Urinary bladder (tissue), 4 donors: Measurements from ENCODE around the gene TAF4. TPM values are rescaled to one million over a fixed set of nuclear protein-coding genes. Genes with fewer than 3 reads are reported as not detected.
"Not testable (repeated sequence)": the region's sequence is repeated elsewhere in the genome, so short reads cannot be mapped to it uniquely, and the experiment has no call there.

Experiments used
- DNase-seq: peaks from one replicate; pipeline ENCODE4 v3.0.0-alpha.2; 2015; ENCODE audit errors: extremely low spot score
- H3K27ac ChIP-seq: one replicate; pipeline ENCODE4 v1.5.1; 2013; ENCODE audit warnings: low read depth, mild to moderate bottlenecking, moderate library complexity
- H3K36me3 ChIP-seq: one replicate; pipeline ENCODE4 v1.6.1; 2013; ENCODE audit warnings: mild to moderate bottlenecking, moderate library complexity; ENCODE audit not compliant: insufficient read depth
- H3K4me1 ChIP-seq: one replicate; pipeline ENCODE4 v1.6.1; 2013; ENCODE audit warnings: mild to moderate bottlenecking, moderate library complexity; ENCODE audit not compliant: insufficient read depth
- H3K4me3 ChIP-seq: one replicate; pipeline ENCODE4 v1.5.1; 2013; ENCODE audit warnings: low read depth, low read length
- WGBS: extraction: QIAGEN DNeasy Blood & Tissue Kit; methylation state at CpG from one replicate; pipeline ENCODE4 v1.1.7; 2013; 5-methylcytosine and 5-hydroxymethylcytosine counted together
- polyA plus RNA-seq: library from polyadenylated mRNA; stranded (reverse); fragments of 200-250 nt; gene quantifications from one replicate; pipeline ENCODE4 v1.2.3, GENCODE V29; 2013
- total RNA-seq: library from RNA; depleted of rRNA; stranded (reverse); fragments of >200 nt; gene quantifications from one replicate; pipeline ENCODE4 v1.2.3, GENCODE V29; 2014
- donor health status: healthy with polysubstance abuse.
- donor health status: healthy.

The TAF4 gene
- total and polyA plus RNA-seq, 2 donors: 8.9 to 9.9 TPM

GRCh38 chr20:62089393-62089792, 23.7 kb upstream of the TAF4 start:
- no peak for DNase-seq
- Histone ChIP-seq H3K4me1 (no peaks in the 10 kb centered on the region), H3K4me3 (no peak overlapping the region), H3K27ac (no peak overlapping the region), H3K36me3 (no peaks in the 10 kb centered on the region)
- 41% methylated on average over 3 of the region's 3 CpGs for WGBS

DNA sequence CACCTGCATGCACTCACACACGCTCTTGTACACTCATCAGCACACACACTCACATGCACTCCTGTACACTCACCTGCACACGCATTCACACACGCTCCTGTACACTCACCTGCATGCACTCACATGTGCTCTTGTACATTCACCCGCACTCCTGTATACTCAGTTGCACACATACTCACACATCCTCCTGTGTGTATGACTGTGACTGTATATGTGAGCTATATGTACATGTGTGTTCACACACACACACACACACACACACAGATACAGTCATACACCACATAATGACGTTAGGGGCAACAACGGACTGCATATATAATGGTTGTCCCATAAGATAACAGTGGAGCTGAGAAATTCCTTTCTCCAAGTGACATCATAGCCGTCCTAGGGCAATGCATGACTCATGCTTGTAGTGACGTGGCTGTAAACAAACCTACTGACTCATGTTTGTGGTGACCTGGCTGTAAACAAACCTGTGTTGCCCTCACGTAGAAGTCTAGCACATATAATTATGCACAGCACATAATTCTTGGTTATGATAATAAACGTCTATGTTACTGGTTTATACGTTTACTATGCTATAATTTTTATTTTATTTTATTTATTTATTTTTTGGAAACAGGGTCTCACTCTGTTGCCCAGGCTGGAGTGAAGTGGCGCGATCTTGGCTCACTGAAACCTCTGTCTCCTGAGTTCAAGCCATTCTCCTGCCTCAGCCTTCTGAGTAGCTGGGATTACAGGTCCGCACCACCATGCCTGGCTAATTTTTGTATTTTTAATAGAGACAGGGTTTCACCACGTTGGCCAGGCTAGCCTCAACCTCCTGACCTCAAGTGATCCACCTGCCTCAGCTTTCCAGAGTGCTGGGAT, 22.8 kb upstream of the TAF4 start:
- H3K27ac ChIP-seq: no peak overlapping the region
- H3K4me3 ChIP-seq: no peak overlapping the region
- WGBS: 59% methylated on average over 15 of the region's 15 CpGs
- H3K4me1 ChIP-seq: no peaks in the 10 kb centered on the region
- no peak for DNase-seq
- no peaks in the 10 kb centered on the region for H3K36me3 ChIP-seq

DNA sequence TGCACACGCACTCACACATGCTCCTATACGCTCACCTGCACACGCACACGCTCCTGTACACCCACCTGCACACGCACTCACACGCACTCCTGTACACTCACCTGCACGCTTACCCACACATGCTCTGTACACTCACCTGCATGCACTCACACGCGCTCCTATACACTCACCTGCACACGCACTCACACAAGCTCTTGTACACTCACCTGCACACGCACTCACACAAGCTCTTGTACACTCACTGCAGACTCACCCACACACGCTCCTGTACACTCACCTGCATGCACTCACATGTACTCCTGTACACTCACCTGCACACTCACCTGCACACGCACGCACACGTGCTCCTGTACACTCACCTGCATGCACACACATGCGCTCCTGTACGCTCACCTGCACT, 22.0 kb upstream of the TAF4 start:
- no peaks in the 10 kb centered on the region for H3K4me1 ChIP-seq
- 90% methylated on average over 17 of the region's 17 CpGs for WGBS
- no peak for DNase-seq
- H3K4me3 ChIP-seq: no peak overlapping the region
- no peak overlapping the region for H3K27ac ChIP-seq
- no peaks in the 10 kb centered on the region for H3K36me3 ChIP-seq

- Histone ChIP-seq H3K27ac (no peak overlapping the region), H3K4me1 (no peaks in the 10 kb centered on the region), H3K36me3 (no peaks in the 10 kb centered on the region), H3K4me3 (no peak overlapping the region)
- no peak for DNase-seq
- 30% methylated on average over 11 of the region's 11 CpGs for WGBS
Observed at GRCh38 chr20:62087227-62087626, 21.5 kb upstream of the TAF4 start.

DNA sequence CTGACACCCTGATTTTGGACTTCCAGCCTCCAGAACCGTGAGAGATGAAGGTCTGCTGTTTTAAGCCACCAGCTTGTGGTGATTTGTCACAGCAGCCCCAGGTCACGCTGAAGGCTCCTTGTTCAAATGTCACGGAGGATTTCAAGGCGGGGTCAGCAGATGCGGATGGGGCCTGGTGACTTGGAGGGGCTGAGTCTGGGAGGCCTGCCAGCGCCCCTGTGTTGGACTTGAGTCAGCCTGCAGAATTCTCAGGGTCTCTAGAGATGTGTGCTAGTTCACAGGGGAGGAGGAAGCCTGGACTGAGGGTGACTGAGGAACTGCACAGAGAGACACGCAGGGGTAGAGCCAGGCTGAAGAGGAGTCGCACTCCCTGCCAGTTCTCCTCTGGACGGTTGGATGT, 19.5 kb upstream of the TAF4 start:
- Histone ChIP-seq H3K27ac (no peak overlapping the region), H3K4me1 (no peaks in the 10 kb centered on the region), H3K36me3 (no peaks in the 10 kb centered on the region), H3K4me3 (no peak overlapping the region)
- no peak for DNase-seq
- 71% methylated on average over 9 of the region's 9 CpGs for WGBS

DNA sequence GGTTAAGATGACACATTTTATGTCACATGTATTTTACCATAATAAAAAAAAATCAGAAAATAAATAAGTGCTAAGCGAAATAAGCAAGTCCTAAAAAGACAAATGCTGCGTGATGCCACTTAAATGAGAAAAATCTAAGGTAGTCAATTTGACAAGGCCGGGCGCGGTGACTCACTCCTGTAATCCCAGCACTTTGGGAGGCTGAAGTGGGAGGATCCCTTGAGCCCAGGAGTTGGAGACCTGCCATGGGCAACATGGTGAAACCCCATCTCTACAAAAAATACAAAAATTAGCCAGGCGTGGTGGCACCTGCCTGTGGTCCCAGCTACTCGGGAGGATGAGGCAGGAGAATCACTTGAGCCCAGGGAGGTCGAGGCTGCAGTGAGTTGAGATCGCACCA, 18.5 kb upstream of the TAF4 start:
- H3K4me1 ChIP-seq, DNase-seq, H3K36me3 ChIP-seq, H3K4me3 ChIP-seq, H3K27ac ChIP-seq: not testable (repeated sequence)
- WGBS: 90% methylated on average over 9 of the region's 9 CpGs

GRCh38 chr20:62083312-62083711, 17.6 kb upstream of the TAF4 start:
- no peak overlapping the region for H3K27ac ChIP-seq
- 51% methylated on average over 5 of the region's 5 CpGs for WGBS
- no peak for DNase-seq
- H3K4me1 ChIP-seq: no peaks in the 10 kb centered on the region
- no peak overlapping the region for H3K4me3 ChIP-seq
- no peaks in the 10 kb centered on the region for H3K36me3 ChIP-seq

DNA sequence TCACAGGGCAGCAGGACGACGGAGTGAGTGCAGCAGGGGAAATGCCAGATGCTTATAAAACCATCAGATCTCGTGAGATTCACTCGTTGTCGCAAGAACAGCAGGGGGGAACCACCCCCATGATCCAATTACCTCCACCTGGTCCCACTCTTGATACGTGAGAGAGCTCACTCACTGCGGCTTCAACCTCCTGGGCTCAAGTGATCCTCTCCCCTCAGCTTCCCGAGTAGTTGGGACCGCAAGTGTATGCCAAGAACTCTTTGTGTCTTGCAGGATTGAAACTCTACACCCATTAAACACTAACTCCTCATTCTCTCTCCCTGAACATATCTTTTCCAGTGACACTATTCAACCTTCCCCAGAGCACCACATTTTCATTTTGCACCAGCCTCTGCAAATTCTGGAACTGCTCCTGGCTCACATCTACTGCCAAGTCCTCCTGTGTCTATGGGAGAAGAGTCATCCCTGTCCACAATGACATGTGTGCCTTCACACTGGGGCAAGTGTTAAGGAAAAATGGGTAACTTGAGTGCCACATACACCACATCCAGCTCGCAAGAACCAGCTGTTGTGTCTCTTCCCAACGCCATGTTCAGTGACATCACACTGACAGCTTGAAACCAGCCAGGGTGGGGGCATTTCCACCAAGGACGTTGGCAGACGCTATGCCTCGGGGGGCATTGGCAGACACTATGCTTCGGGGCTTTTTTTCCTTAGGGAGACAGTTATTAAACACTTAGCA, 14.7 kb upstream of the TAF4 start:
- Histone ChIP-seq H3K27ac (no peak overlapping the region), H3K4me3 (no peak overlapping the region), H3K4me1 (no peaks in the 10 kb centered on the region), H3K36me3 (no peaks in the 10 kb centered on the region)
- WGBS: 48% methylated on average over 15 of the region's 15 CpGs
- no peak for DNase-seq

GRCh38 chr20:62079166-62079565, 13.5 kb upstream of the TAF4 start:
- H3K4me1 ChIP-seq: no peaks in the 10 kb centered on the region
- DNase-seq: no peak
- WGBS: 96% methylated on average over 1 of the region's 1 CpG
- H3K4me3 ChIP-seq: no peak overlapping the region
- H3K27ac ChIP-seq: no peak overlapping the region
- H3K36me3 ChIP-seq: no peaks in the 10 kb centered on the region

- H3K4me1 ChIP-seq: no peaks in the 10 kb centered on the region
- 96% methylated on average over 5 of the region's 5 CpGs for WGBS
- no peak for DNase-seq
- no peak overlapping the region for H3K27ac ChIP-seq
- H3K4me3 ChIP-seq: no peak overlapping the region
- H3K36me3 ChIP-seq: no peaks in the 10 kb centered on the region
Observed at GRCh38 chr20:62073323-62073722, 7.6 kb upstream of the TAF4 start.

- H3K4me1 ChIP-seq: not testable (repeated sequence)
- 88% methylated on average over 6 of the region's 8 CpGs for WGBS
Observed at GRCh38 chr20:62071669-62072430, 6.2 kb upstream of the TAF4 start.

GRCh38 chr20:62069741-62070216, 4.1 kb upstream of the TAF4 start:
- Histone ChIP-seq H3K4me3 (no peak overlapping the region), H3K36me3 (no peaks in the 10 kb centered on the region), H3K27ac (no peak overlapping the region), H3K4me1 (no peaks in the 10 kb centered on the region)
- no peak for DNase-seq
- WGBS: 37% methylated on average over 11 of the region's 11 CpGs

More at GRCh38 chr20:62071669-62072430, 6.2 kb upstream of the TAF4 start:
- not testable (repeated sequence) for H3K27ac ChIP-seq, H3K36me3 ChIP-seq, H3K4me3 ChIP-seq, DNase-seq

- Histone ChIP-seq H3K4me1 (peaks cover 3% of the 10 kb centered on the region), H3K27ac (no peak overlapping the region), H3K36me3 (no peaks in the 10 kb centered on the region), H3K4me3 (no peak overlapping the region)
- WGBS: 84% methylated on average over 7 of the region's 7 CpGs
- no peak for DNase-seq
Observed at GRCh38 chr20:62068997-62069396, 3.3 kb upstream of the TAF4 start.
